Sigmoid colon (tissue), 7 donors: ENCODE results near the gene KRTAP4-12. TPM values are rescaled to one million over a fixed set of nuclear protein-coding genes. Genes with fewer than 3 reads are reported as not detected.
"Not testable (repeated sequence)": the region's sequence is repeated elsewhere in the genome, so short reads cannot be mapped to it uniquely, and the experiment has no call there.

Source experiments
- DNase-seq: peaks from one replicate; pipeline ENCODE4 v3.0.0-alpha.2; 2019
- H3K27ac ChIP-seq, 4 donors: fragments of 200-600 bp; sonication (generic); one replicate each; pipeline ENCODE4 v1.5.1; 2016 to 2019; ENCODE audit warnings: mild to moderate bottlenecking in 1 of 4
- H3K27me3 ChIP-seq, 3 donors: fragments of 200-600 bp; sonication (generic); one replicate each; pipeline ENCODE4 v1.5.1; 2019; ENCODE audit warnings: mild to moderate bottlenecking in 1 of 3
- H3K36me3 ChIP-seq, 4 donors: fragments of 200-600 bp; sonication (generic); one replicate each; pipeline ENCODE4 v1.5.1; 2016 to 2019
- H3K4me1 ChIP-seq, 4 donors: fragments of 200-600 bp; sonication (generic); one replicate each; pipeline ENCODE4 v1.5.1; 2017 to 2019
- H3K4me3 ChIP-seq, 4 donors: fragments of 200-600 bp; sonication (generic); one replicate each; pipeline ENCODE4 v1.5.1; 2017 to 2019; ENCODE audit warnings: mild to moderate bottlenecking in 2 of 4, moderate library complexity in 1 of 4
- H3K9me3 ChIP-seq, 4 donors: fragments of 200-600 bp in 3 of 4; sonication (generic) in 3 of 4; one replicate each; pipeline versions ENCODE4 v1.5.1 to v1.6.1; 2013 to 2019
- EP300 ChIP-seq, 4 donors: sonication (generic); formaldehyde crosslinking; IDR thresholded peaks; one replicate each; pipeline ENCODE4 v1.6.1; 2017; ENCODE audit warnings: antibody characterized with exemption in 4 of 4
- POLR2A ChIP-seq, 2 donors: fragments of 450-650 bp; IDR thresholded peaks; one replicate each; pipeline ENCODE4 v1.6.1; 2016; ENCODE audit warnings: antibody characterized with exemption in 2 of 2, mild to moderate bottlenecking in 2 of 2, moderate library complexity in 2 of 2
- POLR2AphosphoS5 ChIP-seq, 4 donors: sonication (generic); formaldehyde crosslinking; IDR thresholded peaks; one replicate each; pipeline ENCODE4 v1.6.1; 2017; ENCODE audit warnings: antibody characterized with exemption in 4 of 4
- WGBS, 2 donors: extraction: QIAGEN DNeasy Blood & Tissue Kit; methylation state at CpG; one replicate each; pipeline ENCODE4 v1.1.7; 2013; 5-methylcytosine and 5-hydroxymethylcytosine counted together
- intact Hi-C: fragments of 100-400 bp; cut with DNase I; formaldehyde crosslinking; loops from one replicate; pipeline ENCODE4 v1.15.1; 2023
- polyA plus RNA-seq, 3 donors: library from polyadenylated mRNA; stranded (reverse); fragments of 200-250 nt; gene quantifications; one replicate each; pipeline ENCODE4 v1.2.3, GENCODE V29; 2013
- total RNA-seq, 4 donors: library from RNA; depleted of rRNA; stranded (reverse); fragments of >200 nt; gene quantifications; one replicate each; pipeline ENCODE4 v1.1.0, GENCODE V29; 2016
- TF ChIP-seq, protein P1 (sequence below), 4 experiments: fragments of 450-650 bp in 3 of 4; fragments of 200-600 bp in 1 of 4; IDR thresholded peaks; one replicate each; pipeline ENCODE4 v1.5.1; 2016 to 2019; ENCODE audit warnings: antibody characterized with exemption in 4 of 4, mild to moderate bottlenecking in 3 of 4, moderate library complexity in 2 of 4
- donor health status: healthy with polysubstance abuse.
- donor health status: Bipolar disorder and iron deficiency.
- donor health status: healthy.

KRTAP4-12 gene
- total and polyA plus RNA-seq, 7 donors = not detected

DNA sequence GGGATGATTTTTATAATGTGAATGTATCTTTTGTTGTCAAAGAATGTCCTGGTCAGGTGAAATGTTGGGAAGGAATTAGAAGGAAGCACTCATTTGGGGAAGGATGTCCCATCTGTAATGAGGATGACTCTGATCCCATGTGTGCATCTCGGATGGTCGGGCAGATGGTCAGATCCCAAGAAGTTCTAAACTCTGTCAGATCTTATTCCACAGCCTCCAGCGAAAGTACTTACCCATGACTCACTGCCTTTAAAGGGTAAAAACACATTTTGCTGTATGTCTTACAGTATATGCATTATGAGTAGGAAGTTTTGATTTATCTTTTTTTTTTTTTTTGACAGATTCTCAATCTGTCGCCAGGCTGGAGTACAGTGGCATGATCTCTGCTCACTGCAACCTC is 5.3 kb downstream of the KRTAP4-12 start:
- 92 to 93% methylated on average over 4 of the region's 4 CpGs for WGBS, 2 donors
- intact Hi-C loops = no loop called here
- TF ChIP-seq POLR2A (IDR thresholded peaks at IDR 0.05) (no peak), POLR2AphosphoS5 (IDR thresholded peaks at IDR 0.05) (no peak), EP300 (IDR thresholded peaks at IDR 0.05) (no peak)
- TF ChIP-seq, protein P1, sequence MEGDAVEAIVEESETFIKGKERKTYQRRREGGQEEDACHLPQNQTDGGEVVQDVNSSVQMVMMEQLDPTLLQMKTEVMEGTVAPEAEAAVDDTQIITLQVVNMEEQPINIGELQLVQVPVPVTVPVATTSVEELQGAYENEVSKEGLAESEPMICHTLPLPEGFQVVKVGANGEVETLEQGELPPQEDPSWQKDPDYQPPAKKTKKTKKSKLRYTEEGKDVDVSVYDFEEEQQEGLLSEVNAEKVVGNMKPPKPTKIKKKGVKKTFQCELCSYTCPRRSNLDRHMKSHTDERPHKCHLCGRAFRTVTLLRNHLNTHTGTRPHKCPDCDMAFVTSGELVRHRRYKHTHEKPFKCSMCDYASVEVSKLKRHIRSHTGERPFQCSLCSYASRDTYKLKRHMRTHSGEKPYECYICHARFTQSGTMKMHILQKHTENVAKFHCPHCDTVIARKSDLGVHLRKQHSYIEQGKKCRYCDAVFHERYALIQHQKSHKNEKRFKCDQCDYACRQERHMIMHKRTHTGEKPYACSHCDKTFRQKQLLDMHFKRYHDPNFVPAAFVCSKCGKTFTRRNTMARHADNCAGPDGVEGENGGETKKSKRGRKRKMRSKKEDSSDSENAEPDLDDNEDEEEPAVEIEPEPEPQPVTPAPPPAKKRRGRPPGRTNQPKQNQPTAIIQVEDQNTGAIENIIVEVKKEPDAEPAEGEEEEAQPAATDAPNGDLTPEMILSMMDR (IDR thresholded peaks at IDR 0.05) = no peak

DNA sequence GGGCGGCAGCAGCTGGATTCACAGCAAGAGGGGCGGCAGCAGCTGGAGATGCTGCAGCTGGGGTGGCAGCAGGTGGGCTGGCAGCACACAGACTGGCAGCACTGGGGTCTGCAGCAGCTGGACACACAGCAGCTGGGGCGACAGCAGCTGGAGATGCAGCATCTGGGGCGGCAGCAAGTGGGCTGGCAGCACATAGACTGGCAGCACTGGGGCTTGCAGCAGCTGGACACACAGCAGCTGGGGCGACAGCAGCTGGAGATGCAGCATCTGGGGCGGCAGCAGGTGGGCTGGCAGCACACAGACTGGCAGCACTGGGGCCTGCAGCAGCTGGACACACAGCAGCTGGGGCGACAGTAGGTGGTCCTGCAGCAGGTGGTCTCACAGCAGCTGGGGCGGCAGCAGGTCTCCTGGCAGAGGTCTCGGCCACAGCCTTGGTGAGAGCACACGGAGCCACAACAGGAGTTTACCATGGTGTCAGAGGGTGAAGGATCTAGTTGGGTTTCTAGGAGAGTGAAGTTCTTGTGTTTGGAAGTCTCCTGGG is 6.1 kb downstream of the KRTAP4-12 start, which contains the start of gene KRTAP4-11:
Gene KRTAP4-11, minus strand, starts transcription at position 528 of the 541 bp plus-strand sequence. Its CDS starts 58 bp downstream, at position 470.
- H3K27me3 ChIP-seq, H3K4me1 ChIP-seq, H3K9me3 ChIP-seq, H3K36me3 ChIP-seq, intact Hi-C loops, H3K4me3 ChIP-seq, H3K27ac ChIP-seq, DNase-seq: not testable (repeated sequence)
- WGBS, 2 donors = 83 to 86% methylated on average over 10 of the region's 10 CpGs

More for the DNA sequence above, 5.3 kb downstream of the KRTAP4-12 start:
- Histone ChIP-seq H3K4me1 (no peaks in the 10 kb centered on the region), H3K4me3 (no peak overlapping the region), H3K9me3 (no peaks in the 10 kb centered on the region), H3K36me3 (no peaks in the 10 kb centered on the region), H3K27me3 (peaks cover 0 to 8% (median 0%) of the 10 kb centered on the region in 3 donors), H3K27ac (no peak overlapping the region)
- DNase-seq = no peak

DNA sequence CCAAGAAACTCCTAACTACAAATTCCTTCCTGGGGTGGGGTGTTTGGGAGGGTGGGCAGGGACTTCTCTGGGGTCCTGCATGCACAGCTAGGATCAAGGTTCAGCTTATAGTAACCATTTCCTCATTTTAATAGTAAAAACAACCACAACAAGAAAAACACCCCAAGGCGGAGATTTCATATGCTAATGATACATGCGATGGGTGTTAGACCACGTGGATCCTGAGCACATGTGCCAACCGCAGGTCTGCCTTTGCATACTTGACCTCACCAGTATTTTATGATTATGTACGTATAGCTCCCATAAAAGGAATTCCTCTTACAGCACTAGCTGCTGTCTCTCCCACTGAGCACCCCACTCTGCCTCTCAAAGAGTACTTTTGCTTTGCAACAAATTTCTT is 7.7 kb downstream of the KRTAP4-12 start:
- H3K4me3 ChIP-seq = no peak overlapping the region
- no peaks in the 10 kb centered on the region for H3K9me3 ChIP-seq

DNA sequence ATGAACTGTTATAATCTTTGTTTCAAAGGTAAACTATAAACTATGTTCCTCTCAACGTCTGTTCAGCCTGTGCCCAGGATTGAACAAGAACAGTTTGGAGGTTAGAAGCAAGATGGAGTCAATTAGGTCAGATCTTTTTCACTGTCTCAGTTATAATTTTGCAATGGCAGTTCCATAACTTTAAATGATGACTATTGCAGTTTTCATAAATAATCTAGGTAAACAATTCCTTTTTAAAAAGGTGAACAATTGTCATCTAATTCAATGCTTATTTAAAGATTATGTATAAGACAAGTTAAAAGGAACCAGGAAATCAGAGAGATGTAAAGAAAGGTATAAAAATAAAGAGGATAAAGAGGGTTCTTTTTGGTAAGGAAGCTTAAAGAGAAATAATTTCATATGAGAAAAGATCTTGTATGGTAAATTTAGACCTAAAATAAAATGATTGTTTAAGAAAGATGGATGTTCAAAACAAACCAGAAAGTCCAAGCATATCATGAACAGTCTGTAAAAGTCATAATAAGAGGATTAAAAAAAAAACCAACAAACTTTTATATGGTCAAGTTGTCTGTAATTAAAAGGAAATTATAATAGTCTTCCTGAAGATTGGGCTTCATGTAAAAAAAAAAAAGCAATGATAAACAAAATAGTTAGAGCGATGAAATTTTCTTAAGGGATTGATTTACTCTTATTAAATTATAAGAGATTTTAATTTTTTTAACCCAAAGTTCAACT is 12.7 kb downstream of the KRTAP4-12 start:
- no peaks in the 10 kb centered on the region for H3K36me3 ChIP-seq
- no peak for TF ChIP-seq EP300 (IDR thresholded peaks at IDR 0.05)
- TF ChIP-seq POLR2AphosphoS5 (IDR thresholded peaks at IDR 0.05) = no peak
- no peak for TF ChIP-seq POLR2A (IDR thresholded peaks at IDR 0.05)
- TF ChIP-seq, protein P1 (IDR thresholded peaks at IDR 0.05) = no peak
- DNase-seq = no peak
- no peaks in the 10 kb centered on the region for H3K9me3 ChIP-seq
- 72 to 83% methylated on average over 2 of the region's 2 CpGs for WGBS, 2 donors
- intact Hi-C loops = no loop called here
- H3K4me1 ChIP-seq = no peaks in the 10 kb centered on the region
- no peak overlapping the region for H3K4me3 ChIP-seq
- no peaks in the 10 kb centered on the region for H3K27me3 ChIP-seq
- no peak overlapping the region for H3K27ac ChIP-seq

More for the DNA sequence above, 7.7 kb downstream of the KRTAP4-12 start:
- Histone ChIP-seq H3K4me1 (no peaks in the 10 kb centered on the region), H3K27ac (no peak overlapping the region), H3K27me3 (peaks cover 0 to 4% (median 0%) of the 10 kb centered on the region in 3 donors), H3K36me3 (no peaks in the 10 kb centered on the region)
- 24 to 44% methylated on average over 5 of the region's 5 CpGs for WGBS, 2 donors
- intact Hi-C loops = no loop called here
- DNase-seq = no peak
- TF ChIP-seq, protein P1 (IDR thresholded peaks at IDR 0.05) = no peak
- no peak for TF ChIP-seq EP300 (IDR thresholded peaks at IDR 0.05)
- no peak for TF ChIP-seq POLR2A (IDR thresholded peaks at IDR 0.05)
- no peak for TF ChIP-seq POLR2AphosphoS5 (IDR thresholded peaks at IDR 0.05)

DNA sequence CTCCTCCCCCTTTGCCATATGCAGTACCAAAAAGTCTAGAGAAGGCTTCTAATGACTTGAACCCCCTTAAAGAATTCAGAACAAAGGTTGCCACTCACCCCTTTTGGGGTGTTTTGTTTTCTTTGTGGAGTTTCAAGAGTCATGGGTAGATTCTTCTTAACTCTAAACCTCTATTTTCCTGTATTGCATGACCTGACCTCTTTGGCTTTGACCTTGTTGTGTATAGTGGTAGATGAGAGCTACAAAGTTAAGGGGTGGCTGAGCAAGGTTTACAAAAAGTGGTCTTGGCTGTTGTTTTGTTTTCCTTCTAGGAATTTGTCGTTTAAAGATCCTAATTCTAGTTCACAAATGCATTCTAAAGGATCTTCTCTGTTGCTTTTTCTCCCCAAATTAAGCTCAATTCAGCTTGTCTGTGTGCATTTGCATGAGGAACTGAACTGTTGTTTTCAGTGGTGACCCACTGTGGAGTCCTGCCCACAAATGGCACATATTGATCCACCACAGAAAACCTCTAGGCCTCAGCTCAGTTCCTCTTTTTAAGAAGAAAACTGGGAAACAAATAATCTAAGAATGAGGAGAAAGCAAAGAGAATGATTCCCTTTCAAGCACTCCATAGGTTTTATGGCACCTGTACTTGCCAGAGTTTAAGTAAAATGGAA is 15.1 kb downstream of the KRTAP4-12 start:
- H3K27me3 ChIP-seq, H3K27ac ChIP-seq, intact Hi-C loops, H3K4me3 ChIP-seq, DNase-seq, H3K36me3 ChIP-seq, H3K9me3 ChIP-seq, H3K4me1 ChIP-seq: not testable (repeated sequence)
- WGBS, 2 donors = 35 to 38% methylated on average over 1 of the region's 1 CpG
